Ascending aorta (tissue), 2 donors: ENCODE data around the gene MDGA2. TPM values are rescaled to one million over a fixed set of nuclear protein-coding genes. Genes with fewer than 3 reads are reported as not detected.

ENCODE experiments used
- DNase-seq, 2 donors: peaks; one replicate each; pipeline ENCODE4 v3.0.0-alpha.2; 2019; ENCODE audit warnings: low spot score in 2 of 2
- H3K27ac ChIP-seq, 2 donors: fragments of 200-600 bp; sonication (generic); one replicate each; pipeline ENCODE4 v1.5.1; 2016 to 2017; ENCODE audit warnings: mild to moderate bottlenecking in 1 of 2
- H3K27me3 ChIP-seq: fragments of 200-600 bp; sonication (generic); one replicate; pipeline ENCODE4 v1.5.1; 2017
- H3K36me3 ChIP-seq, 2 donors: fragments of 200-600 bp; sonication (generic); one replicate each; pipeline ENCODE4 v1.5.1; 2016
- H3K4me1 ChIP-seq, 2 donors: fragments of 200-600 bp; sonication (generic); one replicate each; pipeline ENCODE4 v1.5.1; 2016 to 2017; ENCODE audit warnings: mild to moderate bottlenecking in 1 of 2
- H3K4me3 ChIP-seq, 2 donors: fragments of 200-600 bp; sonication (generic); one replicate each; pipeline ENCODE4 v1.5.1; 2016 to 2017; ENCODE audit warnings: mild to moderate bottlenecking in 1 of 2
- H3K9me3 ChIP-seq, 2 donors: fragments of 200-600 bp; sonication (generic); one replicate each; pipeline ENCODE4 v1.5.1; 2016
- CTCF ChIP-seq, 3 experiments: fragments of 200-600 bp in 2 of 3; fragments of 450-650 bp in 1 of 3; sonication (generic) in 2 of 3; IDR thresholded peaks; one replicate each; pipeline ENCODE4 v1.5.1; 2016 to 2019; ENCODE audit warnings: antibody characterized with exemption in 3 of 3, mild to moderate bottlenecking in 1 of 3, moderate library complexity in 1 of 3
- intact Hi-C: fragments of 100-400 bp; cut with DNase I; formaldehyde crosslinking; loops from one replicate; pipeline ENCODE4 v1.15.1; 2023
- total RNA-seq: library from RNA; depleted of rRNA; stranded (reverse); fragments of >200 nt; gene quantifications from one replicate; pipeline ENCODE4 v1.1.0, GENCODE V29; 2016

The MDGA2 gene
- not detected for total RNA-seq

GRCh38 chr14:47675466-47676314 is at the start of gene MDGA2:
TSS of gene MDGA2 (minus strand) at chr14:47675605.
- Histone ChIP-seq H3K9me3 (no peaks in the 10 kb centered on the region), H3K27ac (no peak within 1 kb of the TSS), H3K27me3 (no peaks in the 10 kb centered on the region), H3K36me3 (no peaks in the 10 kb centered on the region), H3K4me1 (no peaks in the 10 kb centered on the region), H3K4me3 (peak within 1 kb of the TSS; percentile 33 to 45)
- intact Hi-C loops: no loop called here
- no peak for TF ChIP-seq CTCF (IDR thresholded peaks at IDR 0.05)
- no peak for DNase-seq

DNA sequence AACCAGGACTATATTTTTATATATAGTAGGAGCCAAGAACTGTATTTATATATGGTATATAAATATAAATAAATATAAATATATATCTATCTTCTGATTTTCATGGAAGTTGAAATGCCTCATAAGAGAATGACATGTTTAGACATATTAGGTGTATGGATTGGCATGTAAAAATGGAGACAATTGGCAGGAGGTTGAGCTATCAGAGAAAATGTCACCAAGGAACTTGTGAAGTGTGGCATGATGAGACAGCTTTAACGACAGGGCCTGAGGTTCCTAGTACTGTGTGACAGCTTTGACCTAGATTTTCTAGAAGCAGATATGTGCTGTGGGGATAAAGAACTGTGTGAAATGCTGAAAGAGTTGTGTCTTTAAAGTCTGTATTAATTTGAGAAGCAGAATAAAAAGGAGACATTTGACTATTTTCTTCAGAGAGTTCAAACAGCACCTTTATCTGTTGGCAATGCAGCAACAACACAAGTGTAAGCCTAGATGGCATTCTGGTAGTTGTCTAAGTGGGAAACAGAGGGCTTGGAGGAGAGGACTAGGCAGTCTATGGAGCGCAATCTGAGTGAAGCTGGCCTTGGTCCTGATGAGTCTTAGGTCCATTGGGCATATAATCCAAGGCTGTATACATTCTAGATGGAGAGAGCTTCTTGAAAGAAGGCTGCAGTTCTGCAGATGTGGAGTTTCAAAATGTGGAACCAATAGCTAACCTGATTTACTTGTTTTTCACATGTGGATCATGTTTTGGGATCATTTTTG is 47.7 kb upstream of the MDGA2 start:
- no peaks in the 10 kb centered on the region for H3K27me3 ChIP-seq
- intact Hi-C loops: no loop called here
- H3K27ac ChIP-seq: no peak overlapping the region
- TF ChIP-seq CTCF (IDR thresholded peaks at IDR 0.05): no peak
- no peak overlapping the region for H3K4me3 ChIP-seq
- H3K9me3 ChIP-seq: no peaks in the 10 kb centered on the region
- no peak for DNase-seq
- H3K4me1 ChIP-seq: no peaks in the 10 kb centered on the region
- H3K36me3 ChIP-seq: no peaks in the 10 kb centered on the region

- DNase-seq: no peak
- no peak overlapping the region for H3K27ac ChIP-seq
- H3K36me3 ChIP-seq: no peaks in the 10 kb centered on the region
- TF ChIP-seq CTCF (IDR thresholded peaks at IDR 0.05): no peak
- no peak overlapping the region for H3K4me3 ChIP-seq
- no peaks in the 10 kb centered on the region for H3K9me3 ChIP-seq
- no peaks in the 10 kb centered on the region for H3K4me1 ChIP-seq
- no peaks in the 10 kb centered on the region for H3K27me3 ChIP-seq
- intact Hi-C loops: no loop called here
These were observed 44.9 kb upstream of the MDGA2 start for GRCh38 chr14:47720281-47720680.

- intact Hi-C loops: no loop called here
- Histone ChIP-seq H3K27ac (no peak overlapping the region), H3K36me3 (no peaks in the 10 kb centered on the region), H3K4me1 (no peaks in the 10 kb centered on the region), H3K4me3 (no peak overlapping the region), H3K27me3 (no peaks in the 10 kb centered on the region), H3K9me3 (no peaks in the 10 kb centered on the region)
- no peak for DNase-seq
- no peak for TF ChIP-seq CTCF (IDR thresholded peaks at IDR 0.05)
These were observed 39.9 kb upstream of the MDGA2 start for GRCh38 chr14:47715330-47715729.

- intact Hi-C loops: no loop called here
- no peaks in the 10 kb centered on the region for H3K4me1 ChIP-seq
- DNase-seq: no peak
- H3K27ac ChIP-seq: no peak overlapping the region
- no peaks in the 10 kb centered on the region for H3K9me3 ChIP-seq
- H3K36me3 ChIP-seq: no peaks in the 10 kb centered on the region
- H3K27me3 ChIP-seq: no peaks in the 10 kb centered on the region
- TF ChIP-seq CTCF (IDR thresholded peaks at IDR 0.05): no peak
- no peak overlapping the region for H3K4me3 ChIP-seq
These were observed 35.2 kb upstream of the MDGA2 start for GRCh38 chr14:47710581-47710980.
